ENCODE measurements around the gene MAP3K3.

DNA sequence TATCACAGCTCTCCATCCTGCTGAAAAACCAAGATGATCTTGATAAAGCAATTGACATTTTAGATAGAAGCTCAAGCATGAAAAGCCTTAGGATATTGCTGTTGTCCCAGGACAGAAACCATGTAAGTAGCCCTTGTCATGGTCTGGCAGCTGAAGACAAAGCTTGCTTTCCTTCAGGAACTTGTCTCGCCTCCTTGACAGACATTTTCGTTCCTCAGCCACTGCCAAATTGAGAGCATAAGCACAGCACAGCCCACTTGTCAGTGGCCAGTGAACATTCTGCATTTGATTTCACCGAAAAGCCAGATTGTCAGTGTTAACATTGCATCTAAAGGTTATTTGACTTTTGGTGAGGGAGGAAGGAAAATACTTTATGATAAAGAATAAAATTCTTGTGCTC is 35.6 kb downstream of the MAP3K3 start:
- TF ChIP-seq, protein P1, sequence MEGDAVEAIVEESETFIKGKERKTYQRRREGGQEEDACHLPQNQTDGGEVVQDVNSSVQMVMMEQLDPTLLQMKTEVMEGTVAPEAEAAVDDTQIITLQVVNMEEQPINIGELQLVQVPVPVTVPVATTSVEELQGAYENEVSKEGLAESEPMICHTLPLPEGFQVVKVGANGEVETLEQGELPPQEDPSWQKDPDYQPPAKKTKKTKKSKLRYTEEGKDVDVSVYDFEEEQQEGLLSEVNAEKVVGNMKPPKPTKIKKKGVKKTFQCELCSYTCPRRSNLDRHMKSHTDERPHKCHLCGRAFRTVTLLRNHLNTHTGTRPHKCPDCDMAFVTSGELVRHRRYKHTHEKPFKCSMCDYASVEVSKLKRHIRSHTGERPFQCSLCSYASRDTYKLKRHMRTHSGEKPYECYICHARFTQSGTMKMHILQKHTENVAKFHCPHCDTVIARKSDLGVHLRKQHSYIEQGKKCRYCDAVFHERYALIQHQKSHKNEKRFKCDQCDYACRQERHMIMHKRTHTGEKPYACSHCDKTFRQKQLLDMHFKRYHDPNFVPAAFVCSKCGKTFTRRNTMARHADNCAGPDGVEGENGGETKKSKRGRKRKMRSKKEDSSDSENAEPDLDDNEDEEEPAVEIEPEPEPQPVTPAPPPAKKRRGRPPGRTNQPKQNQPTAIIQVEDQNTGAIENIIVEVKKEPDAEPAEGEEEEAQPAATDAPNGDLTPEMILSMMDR (conservative IDR thresholded peaks at IDR 0.05; ENCODE audit: low read length), result no peak
- TF ChIP-seq EZH2phosphoT487 (IDR thresholded peaks at IDR 0.05; ENCODE audit: borderline replicate concordance), result no peak

All from Loucy (cell line).